Stimulated activated CD4-positive, alpha-beta T cell treated with anti-CD3 and anti-CD28 coated beads, Interleukin-15, amount 100 ng/mL, for 1 hour (primary cell): ENCODE measurements around the gene FNDC3B.

Source experiments
- DNase-seq, 2 donors: peaks; one replicate each; pipeline ENCODE4 v3.0.0-alpha.2; 2020; ENCODE audit warnings: low read depth in 1 of 2, low spot score in 1 of 2

The FNDC3B gene

DNA sequence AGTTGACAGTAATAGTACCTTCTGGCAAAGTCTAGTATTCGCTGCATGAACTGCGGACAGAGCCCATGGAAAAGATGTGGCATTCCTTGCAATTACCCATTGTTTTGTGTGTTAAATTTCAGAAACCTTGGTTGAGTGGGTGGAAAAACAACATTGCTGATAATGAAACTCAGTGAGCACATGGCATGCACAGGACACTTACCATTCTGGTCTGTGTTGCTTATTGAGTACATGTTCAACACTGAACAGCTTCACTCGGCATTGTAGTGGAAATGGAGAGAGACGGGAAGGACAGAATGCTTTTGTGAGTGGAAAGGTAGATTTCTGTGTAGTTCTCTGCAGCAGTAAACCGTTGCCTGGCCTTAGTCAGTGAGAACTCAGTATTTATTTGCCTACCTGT, 165.3 kb downstream of the FNDC3B start:
- DNase-seq = no peak

DNA sequence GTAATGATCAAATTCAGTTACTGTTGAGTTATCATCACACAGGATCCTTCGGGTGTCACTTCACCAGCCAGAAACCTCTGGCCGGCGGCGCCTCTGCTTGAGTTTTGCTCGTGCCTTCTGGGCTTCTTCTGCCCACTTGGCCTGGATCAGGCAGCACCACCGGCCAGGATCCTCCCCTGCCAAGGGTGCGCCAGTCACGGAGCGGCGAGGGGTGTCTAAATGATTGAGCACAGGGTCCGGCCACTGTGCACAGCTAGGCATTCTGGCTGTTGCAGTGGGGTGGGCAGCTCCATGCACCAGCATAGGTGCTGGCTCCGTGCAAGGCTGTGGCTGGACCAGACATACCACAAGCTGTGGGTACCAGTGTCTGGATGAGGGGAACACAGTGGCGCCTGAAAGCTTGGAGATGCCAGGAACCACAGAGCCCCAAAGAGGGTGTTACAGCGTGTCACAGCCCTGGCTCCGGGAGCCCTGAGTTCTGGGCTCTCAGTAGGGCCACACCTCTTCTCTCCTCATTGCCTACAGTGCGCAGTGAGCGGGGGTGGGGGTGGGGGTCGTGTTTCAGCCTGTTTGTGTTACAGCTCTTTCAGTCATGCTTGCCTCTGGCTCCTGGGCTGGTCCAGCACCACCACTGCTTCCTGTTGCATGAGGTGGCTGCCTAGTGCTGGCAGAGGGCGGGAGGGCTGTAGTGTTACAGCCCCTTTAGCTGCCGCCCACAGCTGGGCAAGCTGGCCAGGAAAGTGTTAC, 169.4 kb downstream of the FNDC3B start:
- DNase-seq = no peak

DNA sequence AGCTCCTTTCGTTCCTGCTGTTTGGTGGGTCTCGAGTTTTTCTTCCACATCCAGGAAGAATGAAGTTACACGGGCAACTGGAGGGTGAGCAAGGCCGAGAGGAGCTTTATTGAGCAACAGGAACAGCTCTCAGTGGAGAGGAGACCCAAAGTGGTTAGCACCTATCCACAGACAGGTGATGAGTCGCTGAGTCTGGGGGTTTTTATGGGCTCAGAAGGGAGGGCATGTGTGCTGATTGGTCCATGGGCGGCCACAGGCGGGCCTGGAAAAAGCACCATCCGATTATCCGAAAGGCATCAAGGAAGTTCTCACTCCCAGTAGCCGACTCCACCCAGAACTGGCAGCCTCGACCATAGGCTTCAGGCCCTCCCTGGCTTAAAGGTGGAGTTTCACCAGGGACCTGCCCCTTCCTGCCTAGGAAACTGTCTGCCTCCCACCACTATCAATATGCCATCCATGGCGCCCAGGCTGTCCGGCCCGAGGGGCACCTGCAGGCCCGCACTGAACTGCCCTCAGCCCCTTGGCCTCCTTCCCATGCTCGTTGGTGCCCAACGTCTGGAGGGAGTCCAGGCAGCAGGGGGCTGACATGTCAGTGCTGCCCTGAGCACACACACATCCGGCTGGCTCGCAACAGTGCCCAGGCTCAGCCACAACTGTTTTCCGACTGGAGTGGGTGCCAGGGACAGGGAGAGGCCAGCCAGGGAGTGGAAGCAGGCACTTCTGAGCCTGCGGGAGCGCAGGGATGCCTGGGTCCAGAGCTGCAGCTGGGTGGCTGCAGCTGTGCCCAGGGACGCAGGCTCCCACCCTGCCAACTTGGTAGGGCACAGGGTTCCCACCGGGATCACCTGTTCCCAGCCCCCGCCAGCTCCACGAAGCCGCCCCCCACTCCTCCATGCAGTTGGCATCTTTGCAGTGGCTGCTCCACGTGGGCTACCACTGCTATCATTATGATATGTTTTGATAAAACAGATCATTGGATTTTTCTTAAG, 170.2 kb downstream of the FNDC3B start:
- DNase-seq = no peak

DNA sequence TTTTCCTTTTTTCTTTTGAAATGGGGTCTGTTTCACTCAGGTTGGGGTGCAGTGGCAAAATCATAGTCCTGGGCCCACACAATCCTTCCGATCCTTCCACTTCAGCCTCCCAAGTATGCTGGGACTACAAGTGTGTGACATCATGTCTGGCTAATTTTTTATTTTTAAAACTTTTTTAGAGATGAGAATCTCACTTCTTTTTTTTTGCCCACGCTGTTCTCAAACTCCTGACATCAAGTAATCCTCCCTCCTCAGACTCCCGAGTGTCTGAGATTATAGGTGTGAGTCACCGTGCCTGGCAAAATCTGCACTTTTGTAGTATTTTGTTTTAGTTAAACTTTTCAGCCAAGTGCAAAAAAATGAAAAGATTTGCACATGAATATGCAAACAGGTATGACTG, 171.0 kb downstream of the FNDC3B start:
- no peak for DNase-seq

DNA sequence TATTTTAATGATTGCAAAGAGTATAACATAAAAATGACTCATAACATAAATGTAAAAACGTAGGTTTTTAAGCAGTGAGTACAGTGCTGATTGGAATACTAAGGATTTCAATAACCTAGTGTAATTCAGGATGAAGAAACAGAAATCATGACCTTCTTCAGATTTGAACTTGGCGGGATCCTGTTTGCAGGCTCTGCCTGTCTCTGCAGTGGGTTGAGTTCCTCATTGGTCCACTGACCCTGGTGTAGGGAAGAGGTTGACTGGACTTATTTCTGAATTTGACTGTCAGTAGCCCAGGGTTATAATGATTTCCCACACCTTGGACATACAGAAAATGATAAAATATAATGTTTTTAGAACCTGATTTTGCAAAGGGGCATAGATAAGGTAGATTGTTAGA, 171.7 kb downstream of the FNDC3B start:
- no peak for DNase-seq

DNA sequence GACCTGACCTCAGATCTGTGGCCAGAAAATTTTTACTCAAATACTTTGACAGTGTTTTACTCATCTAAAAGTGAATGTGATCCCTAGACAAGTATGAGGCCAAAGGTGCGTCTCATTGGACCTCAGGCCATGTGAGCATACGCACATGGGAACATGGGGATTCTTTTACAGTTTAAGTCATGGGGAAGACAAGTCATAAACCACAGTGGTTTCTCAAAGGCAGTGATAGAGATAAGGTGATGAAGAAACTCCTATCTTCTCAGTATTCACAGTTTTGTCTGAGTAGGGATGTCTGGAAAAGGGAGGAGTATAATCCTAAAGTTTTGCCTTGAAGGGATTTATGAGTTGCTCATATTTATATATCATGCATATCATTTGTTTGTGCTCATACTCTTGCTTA, 173.8 kb downstream of the FNDC3B start:
- DNase-seq = no peak

DNA sequence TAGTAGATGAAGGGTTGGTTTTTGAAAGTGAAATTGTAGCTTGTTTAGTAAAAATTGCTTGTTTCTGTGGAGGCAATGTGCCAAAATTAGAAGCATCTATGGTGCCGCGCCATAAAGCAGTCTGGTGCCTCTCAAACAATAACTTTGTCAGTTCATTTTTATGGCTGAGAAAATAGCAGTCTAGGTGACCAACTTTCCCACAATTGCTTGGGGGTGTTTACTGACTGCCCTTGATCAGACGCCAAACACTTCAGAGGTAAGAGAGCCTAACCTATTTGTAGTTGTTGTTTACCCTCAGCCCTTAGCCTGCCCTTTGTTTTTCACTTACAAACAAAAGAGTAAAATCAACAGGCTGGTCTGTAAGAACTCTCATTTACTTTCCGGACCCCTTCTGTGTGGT, 174.5 kb downstream of the FNDC3B start:
- DNase-seq = no peak

DNA sequence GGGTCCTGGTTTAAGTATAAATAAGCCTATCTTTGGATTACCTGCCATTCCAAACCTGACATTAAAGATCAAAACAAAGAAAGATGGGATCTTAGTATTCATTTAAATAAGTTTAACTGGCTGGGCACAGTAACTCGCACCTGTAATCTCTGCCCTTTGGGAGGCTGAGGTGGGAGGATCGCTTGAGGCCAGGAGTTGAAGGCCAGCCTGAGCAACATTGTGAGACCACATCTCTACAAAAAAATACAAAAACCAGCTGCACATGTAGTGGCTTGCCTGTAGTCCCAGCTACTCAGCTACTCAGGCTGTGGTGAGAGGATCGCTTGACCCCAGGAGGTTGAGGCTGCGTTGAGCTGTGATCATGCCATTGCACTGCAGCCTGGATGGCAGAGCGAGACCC, 176.9 kb downstream of the FNDC3B start:
- DNase-seq = no peak

DNA sequence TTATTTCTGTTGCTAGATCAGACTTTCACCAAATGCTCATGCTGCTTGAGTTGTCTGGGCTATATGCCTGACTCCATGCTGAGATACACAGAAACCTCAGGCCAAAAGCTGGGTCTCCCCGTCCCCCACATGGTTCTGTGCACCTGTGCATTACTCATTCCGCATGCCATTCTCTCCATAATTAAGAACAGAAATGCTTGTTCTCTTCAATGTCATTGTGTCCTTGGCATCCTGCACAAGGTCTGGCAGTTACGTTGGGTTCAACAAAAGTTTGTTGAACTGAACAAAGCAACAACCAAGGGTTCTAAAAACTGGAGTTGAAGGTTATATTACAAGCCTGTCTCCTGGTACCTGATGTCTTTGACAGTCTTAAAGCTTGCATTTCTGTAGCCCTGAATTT, 177.5 kb downstream of the FNDC3B start:
- no peak for DNase-seq

DNA sequence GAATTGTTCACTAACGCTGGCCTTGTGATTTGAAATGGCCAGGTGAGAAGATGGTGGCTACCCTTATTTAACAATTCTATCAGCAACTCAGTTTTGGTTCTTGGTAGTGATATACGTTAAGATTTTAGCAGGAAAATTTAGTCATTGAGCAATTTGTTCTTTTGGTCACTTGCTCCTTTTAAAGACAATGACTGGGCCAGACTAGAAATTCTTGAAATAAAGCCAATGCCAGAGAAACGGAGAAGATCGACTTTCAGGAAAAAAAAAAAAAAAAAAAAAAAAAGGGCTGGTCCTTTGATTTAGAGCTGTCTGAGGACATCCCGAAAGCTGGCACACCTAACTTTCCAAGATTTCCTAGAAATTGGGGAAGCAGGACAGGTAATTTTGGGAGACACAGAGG, 178.5 kb downstream of the FNDC3B start:
- no peak for DNase-seq

DNA sequence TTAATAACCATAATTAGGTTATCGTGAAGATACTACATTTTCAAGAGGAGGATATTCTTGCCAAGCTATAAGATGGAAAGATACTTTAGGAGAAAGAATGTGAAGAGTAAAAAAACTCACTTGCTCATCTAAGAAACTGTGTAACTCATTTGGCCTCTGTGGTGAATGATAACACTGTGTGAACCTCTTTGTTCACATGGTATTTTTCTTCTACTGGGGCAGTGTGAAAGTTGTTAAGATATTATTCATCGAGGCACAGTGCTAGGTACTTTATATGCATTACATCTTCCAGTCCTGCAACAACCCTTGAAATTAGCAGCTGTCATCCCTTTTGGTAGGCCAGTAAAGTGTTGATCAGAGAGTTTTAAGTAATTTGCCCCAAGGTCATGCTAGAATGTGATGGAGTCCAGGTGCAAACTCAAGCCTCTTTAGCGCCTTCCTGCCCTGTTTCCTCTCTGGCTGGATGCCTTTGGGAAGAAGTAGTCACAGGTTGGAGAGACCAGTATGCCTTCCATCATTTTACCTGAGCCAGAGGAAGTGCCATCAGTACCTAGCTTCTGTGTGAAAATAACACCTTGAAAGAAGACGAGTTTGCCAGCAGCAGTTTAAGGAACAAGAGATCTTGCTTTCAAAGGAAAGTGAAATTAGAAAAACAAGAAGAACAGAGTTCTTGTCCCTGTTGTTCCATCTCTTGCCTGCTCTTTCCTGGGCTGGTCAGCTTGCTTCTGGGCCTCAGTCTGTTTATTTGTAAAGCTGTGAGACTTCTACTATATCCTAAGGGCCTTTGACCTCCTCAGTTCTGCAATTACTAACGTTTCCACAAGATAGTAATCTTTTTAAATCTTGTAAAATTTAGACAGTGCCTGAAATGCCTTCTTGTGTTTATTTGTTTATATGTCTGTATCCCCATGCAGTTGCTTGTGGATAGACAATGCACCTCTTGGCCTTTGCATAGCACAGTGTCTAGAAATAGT, 179.3 kb downstream of the FNDC3B start:
- no peak for DNase-seq

DNA sequence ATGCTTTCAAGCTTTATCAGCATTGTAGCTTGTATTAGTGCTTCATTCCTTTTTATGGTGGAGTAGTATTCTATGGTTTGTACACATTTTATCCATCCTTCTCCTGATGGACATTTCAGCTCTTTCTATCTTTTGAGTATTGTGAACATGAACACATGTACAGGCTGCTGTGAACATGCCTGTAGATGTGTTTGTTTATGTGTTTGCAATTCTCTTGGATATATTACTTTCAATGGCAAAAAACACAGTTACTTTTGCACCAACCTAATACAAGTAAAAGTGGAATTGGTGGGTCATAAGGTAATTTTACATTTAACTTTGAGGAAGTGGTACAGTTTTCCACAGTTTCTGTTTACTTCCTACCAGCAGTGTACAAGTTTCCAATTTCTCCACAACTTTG, 180.4 kb downstream of the FNDC3B start:
- no peak for DNase-seq

DNA sequence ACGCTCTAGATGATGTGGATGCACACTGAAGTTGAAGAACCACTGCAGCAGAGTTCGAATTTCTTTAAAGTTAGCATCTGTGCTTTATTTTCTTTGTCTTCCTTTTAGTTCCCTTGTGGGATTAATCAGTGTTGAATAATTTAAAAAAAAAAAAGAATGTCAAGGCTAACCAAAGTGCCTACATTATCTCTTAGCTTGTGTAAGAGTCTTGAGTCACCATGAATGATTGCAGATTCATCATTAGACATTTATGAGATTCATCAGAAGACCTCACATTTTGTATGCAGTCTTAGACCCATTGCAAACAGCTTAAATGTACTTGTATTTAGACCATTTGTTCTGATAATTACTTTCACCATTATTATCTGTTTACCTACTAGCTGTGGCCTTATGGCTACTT, 182.2 kb downstream of the FNDC3B start:
- no peak for DNase-seq

DNA sequence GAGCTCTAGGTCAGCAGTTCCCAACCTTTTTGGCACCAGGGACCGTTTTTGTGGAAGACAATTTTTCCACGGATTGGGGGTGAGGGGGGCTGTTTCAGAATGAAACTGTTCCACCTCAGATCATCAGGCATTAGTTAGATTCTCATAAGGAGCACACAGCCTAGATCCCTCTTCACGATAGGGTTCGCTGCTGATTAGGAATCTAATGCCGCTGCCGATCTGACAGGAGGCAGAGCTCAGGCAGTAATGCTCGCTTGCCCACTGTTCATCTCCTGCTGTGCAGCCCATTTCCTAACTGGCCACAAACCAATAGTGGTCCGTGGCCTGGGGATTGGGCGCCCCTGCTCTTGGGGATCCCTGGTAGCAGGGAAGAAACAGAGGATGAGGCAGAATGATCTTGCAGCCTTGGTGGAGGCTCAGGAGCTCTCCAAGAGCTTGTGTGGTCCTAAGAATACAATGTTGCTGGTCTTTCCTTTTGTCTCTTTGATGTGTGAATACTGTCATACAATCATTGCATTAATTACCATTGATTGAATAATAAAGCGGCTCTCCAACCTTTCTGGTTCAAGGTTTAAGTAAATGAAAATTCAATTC, 183.2 kb downstream of the FNDC3B start:
- DNase-seq = no peak

DNA sequence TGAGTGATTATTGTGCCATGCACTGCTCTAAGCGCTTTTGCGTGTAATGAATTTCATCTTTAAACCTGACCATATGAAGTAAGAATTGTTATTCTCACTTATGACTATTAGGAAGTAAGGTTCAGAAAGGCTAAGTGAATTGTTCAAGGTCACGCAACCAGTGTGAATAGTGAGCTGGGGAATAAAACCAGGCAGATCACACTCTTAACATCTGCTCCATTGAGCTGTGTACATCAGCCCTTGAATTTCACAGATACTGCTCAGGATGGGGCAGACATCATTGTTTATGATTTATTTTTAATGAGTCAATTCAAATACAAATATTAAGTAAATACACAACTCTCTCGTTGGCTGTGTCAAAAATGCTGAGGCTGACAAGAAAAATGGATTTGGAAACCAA, 184.5 kb downstream of the FNDC3B start:
- no peak for DNase-seq

DNA sequence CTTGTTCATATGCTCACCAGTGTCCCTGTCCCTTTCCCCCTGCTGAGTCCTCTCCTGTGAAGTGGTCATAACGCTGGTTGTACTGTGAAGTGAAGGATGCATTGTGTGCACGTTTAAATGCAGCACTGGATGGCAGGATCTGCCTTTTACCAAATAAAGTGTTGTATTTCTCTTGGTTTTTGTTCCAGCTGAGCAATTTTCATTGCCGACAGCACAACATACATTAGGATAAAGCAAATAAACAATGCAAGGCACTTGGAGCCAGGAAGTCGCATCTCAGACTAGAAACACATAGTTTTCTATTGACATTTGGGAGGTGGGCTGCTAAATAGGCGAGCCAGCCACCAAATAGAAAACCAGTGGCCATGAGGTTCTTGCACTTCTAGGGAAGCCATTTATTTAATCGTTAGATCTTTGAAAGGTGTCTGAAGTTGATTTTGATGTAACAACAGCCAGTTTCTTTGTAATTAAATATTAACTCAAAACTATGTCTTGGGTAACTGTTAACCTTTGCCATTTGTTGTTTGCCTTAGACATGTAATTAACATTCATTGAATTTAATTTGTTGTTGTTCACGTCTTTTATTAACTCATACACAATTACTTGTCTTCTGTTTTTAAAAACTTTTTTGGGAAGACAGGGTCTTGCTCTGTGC, 185.3 kb downstream of the FNDC3B start:
- no peak for DNase-seq

DNA sequence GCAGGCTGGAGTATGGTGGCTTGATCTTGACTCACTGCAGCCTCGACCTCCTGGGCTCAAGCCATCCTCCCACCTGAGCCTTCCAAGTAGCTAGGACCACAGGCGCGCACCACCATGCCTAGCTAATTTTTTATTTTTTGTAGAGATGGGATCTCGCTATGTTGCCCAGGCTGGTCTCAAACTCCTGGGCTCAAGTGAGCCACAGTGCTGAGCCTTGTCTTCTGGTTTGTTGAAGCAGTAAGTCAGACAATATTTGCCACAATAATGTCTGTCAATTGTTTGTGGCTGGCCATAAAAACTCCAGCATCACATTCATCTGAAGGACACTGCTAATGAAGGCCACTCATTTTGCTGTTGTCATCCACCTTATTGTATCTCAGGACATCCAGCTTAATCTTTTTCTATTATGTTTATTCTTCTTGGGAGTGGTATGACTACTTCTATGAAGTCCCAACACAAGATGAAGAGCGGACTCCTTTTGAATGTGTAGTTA, 185.9 kb downstream of the FNDC3B start:
- no peak for DNase-seq

DNA sequence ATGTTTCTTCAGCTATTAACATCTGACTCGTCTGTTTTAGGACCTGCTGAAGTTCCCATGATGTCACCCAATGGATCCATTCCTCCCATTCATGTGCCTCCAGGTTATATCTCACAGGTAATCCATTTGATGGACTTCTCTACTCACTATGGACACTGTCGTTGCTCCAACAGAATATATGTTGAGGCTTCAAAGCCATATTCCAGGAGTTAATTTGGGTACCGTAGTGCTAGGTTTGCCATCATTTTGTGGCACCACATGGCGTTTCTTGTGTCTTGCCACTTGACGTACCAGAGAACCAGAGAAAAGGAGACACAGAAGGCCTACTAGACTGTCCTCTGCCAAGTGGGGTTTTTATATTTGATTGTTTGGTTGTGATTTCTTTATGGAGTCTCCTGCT, 187.5 kb downstream of the FNDC3B start:
- DNase-seq = no peak

DNA sequence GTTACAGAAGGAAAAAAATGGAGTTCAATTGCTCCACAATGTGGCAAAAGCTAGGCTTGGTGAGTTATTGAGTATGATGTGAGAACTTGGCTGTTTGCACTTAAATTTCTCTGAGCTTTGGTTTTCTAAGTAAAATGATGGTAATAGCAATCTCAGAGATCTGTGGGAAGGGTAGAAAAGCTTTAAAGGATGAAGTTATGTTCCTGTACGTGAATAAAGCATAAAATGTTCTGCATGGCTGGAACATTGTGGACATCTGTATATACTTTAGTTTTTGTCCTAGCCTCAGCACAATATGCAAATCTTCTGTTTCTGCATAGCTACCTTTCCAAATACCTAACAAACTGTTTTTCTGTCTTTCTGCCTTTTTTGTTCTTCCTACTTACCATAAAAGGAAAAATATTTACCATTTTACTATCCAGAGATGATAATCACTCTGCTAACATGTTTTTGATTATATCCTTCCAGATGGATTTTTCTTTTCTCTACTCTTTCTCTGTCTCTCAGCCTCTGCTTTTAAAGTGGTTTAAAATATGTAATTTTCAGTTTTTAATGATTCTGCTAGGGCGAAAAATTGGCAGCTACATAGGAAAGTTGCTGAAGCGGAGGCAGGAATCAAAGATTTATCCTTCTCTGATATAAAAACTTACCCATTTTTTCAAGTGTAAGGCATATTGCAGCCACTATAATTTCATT, 188.1 kb downstream of the FNDC3B start:
- DNase-seq = no peak

DNA sequence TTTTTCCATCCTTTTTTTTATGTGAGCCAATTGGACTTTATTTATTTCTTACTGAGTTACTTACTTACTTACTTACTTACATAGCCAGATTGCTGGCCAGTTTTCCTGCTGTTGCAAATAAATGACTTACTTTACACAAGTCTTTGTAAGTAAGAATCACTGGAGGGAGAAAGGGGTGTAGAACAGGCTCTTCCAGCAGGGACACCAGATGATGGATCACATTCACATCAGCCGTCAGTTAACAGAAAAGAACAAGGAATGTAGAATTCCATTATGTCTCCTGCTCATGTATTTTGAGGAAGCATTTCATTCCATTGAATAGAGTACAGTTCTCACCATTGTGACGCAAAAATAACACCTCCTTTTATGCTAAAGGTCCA, 188.6 kb downstream of the FNDC3B start:
- no peak for DNase-seq
